IMR-90 (cell line): ENCODE results near the gene USP20. TPM values are rescaled to one million over a fixed set of nuclear protein-coding genes. Genes with fewer than 3 reads are reported as not detected.

Experiments
- ATAC-seq: fragments of 200-7000 bp; cut with Tn5 transposase; 2 replicates; pipeline ENCODE4 v1.9.1; 2020; ENCODE audit warnings: low read depth, mild to moderate bottlenecking, moderate library complexity
- BruUV-seq: library from RNA; stranded (reverse); fragments of 400-500 nt; replicated peaks from 2 replicates; lab custom pipeline; 2021; lab: Mats Ljungman, UMichigan
- CTCF ChIA-PET: fragments of 300-600 bp; formaldehyde crosslinking; extraction: SDS; loops from one replicate; lab custom pipeline; 2021; ENCODE audit warnings: antibody characterized with exemption; lab: Yijun Ruan, JAX
- POLR2A ChIA-PET: fragments of 300-600 bp; sonication (Branson Sonifier 250); formaldehyde crosslinking; loops from one replicate; lab custom pipeline; 2022; ENCODE audit warnings: antibody characterized with exemption; ENCODE audit not compliant: unreplicated experiment; lab: Charles Lee
- DNase-seq: peaks from one replicate; pipeline ENCODE4 v3.0.0; 2013
- H2AFZ ChIP-seq: replicated peaks from 2 replicates; pipeline ENCODE3; 2013; ENCODE audit warnings: low read length, mild to moderate bottlenecking; ENCODE audit not compliant: poor library complexity
- H2AK5ac ChIP-seq: 2 replicates; pipeline ENCODE4 v1.6.1; 2013; ENCODE audit warnings: low read depth, low read length, inconsistent platforms
- H2AK9ac ChIP-seq: replicated peaks from 2 replicates; pipeline ENCODE3; 2013; ENCODE audit warnings: mild to moderate bottlenecking, low read depth, low read length, moderate library complexity; ENCODE audit not compliant: poor library complexity
- H2BK120ac ChIP-seq: 2 replicates; pipeline ENCODE4 v1.6.1; 2013; ENCODE audit warnings: low read depth, low read length, inconsistent platforms
- H2BK15ac ChIP-seq: 3 replicates; pipeline ENCODE4 v1.6.1; 2013; ENCODE audit warnings: low read depth, low read length, inconsistent platforms
- H2BK20ac ChIP-seq: 2 replicates; pipeline ENCODE4 v1.6.1; 2013; ENCODE audit warnings: low read depth, mild to moderate bottlenecking, inconsistent platforms, low read length, moderate library complexity
- H2BK5ac ChIP-seq: 2 replicates; pipeline ENCODE4 v1.6.1; 2013; ENCODE audit warnings: mild to moderate bottlenecking, low read depth, low read length, inconsistent platforms; ENCODE audit not compliant: poor library complexity, severe bottlenecking
- H3K14ac ChIP-seq: replicated peaks from 2 replicates; pipeline ENCODE4 v1.6.1; 2013; ENCODE audit warnings: low read depth, low read length, inconsistent platforms
- H3K18ac ChIP-seq: 2 replicates; pipeline ENCODE4 v1.6.1; 2013; ENCODE audit warnings: low read depth, low read length, control low read depth
- H3K23ac ChIP-seq: 2 replicates; pipeline ENCODE4 v1.6.1; 2013; ENCODE audit warnings: low read depth, low read length, inconsistent platforms
- H3K27ac ChIP-seq: 2 replicates; pipeline ENCODE4 v1.5.1; 2013; ENCODE audit warnings: mild to moderate bottlenecking, control low read depth, low read length; ENCODE audit not compliant: insufficient read depth
- H3K27me3 ChIP-seq: 2 replicates; pipeline ENCODE4 v1.6.1; 2013; ENCODE audit warnings: low read length; ENCODE audit not compliant: control insufficient read depth, insufficient read depth
- H3K36me3 ChIP-seq: 2 replicates; pipeline ENCODE4 v1.6.1; 2013; ENCODE audit warnings: low read length, mixed read lengths; ENCODE audit not compliant: control insufficient read depth, insufficient read depth
- H3K4ac ChIP-seq: 2 replicates; pipeline ENCODE4 v1.6.1; 2013; ENCODE audit warnings: low read depth, low read length, inconsistent platforms
- H3K4me1 ChIP-seq: 2 replicates; pipeline ENCODE4 v1.6.1; 2013; ENCODE audit warnings: low read length, mixed read lengths; ENCODE audit not compliant: control insufficient read depth, insufficient read depth
- H3K4me2 ChIP-seq: 2 replicates; pipeline ENCODE4 v1.6.1; 2013; ENCODE audit warnings: low read depth, mild to moderate bottlenecking, control low read depth, low read length, moderate library complexity
- H3K4me3 ChIP-seq: 2 replicates; pipeline ENCODE4 v1.5.1; 2013; ENCODE audit warnings: low read depth, mild to moderate bottlenecking, control low read depth, low read length, moderate library complexity; ENCODE audit not compliant: insufficient read depth
- H3K56ac ChIP-seq: 2 replicates; pipeline ENCODE4 v1.6.1; 2013; ENCODE audit warnings: low read length, inconsistent platforms; ENCODE audit not compliant: insufficient read depth; ENCODE audit errors: extremely low read depth
- H3K79me1 ChIP-seq, 2 experiments: 2 replicates each; pipeline ENCODE4 v1.6.1; 2013; ENCODE audit warnings: low read length in 2 of 2, inconsistent platforms in 1 of 2, low read depth in 1 of 2
- H3K9ac ChIP-seq: 2 replicates; pipeline ENCODE4 v1.6.1; 2013; ENCODE audit warnings: low read depth, low read length, control low read depth
- H3K9me1 ChIP-seq: 2 replicates; pipeline ENCODE4 v1.6.1; 2013; ENCODE audit warnings: low read length, inconsistent platforms; ENCODE audit not compliant: insufficient read depth
- H3K9me3 ChIP-seq: 2 replicates; pipeline ENCODE4 v1.6.1; 2013; ENCODE audit warnings: low read length; ENCODE audit not compliant: control insufficient read depth, insufficient read depth
- H4K20me1 ChIP-seq: 2 replicates; pipeline ENCODE4 v1.6.1; 2013; ENCODE audit warnings: low read length, inconsistent platforms; ENCODE audit not compliant: insufficient read depth
- H4K5ac ChIP-seq: 2 replicates; pipeline ENCODE4 v1.6.1; 2013; ENCODE audit warnings: mild to moderate bottlenecking, low read depth, low read length, control low read depth
- H4K8ac ChIP-seq, 2 experiments: 2 replicates each; pipeline ENCODE4 v1.6.1; 2013; ENCODE audit warnings: low read depth in 2 of 2, low read length in 2 of 2, control low read depth in 1 of 2, inconsistent platforms in 1 of 2
- H4K91ac ChIP-seq: 2 replicates; pipeline ENCODE4 v1.6.1; 2013; ENCODE audit warnings: low read depth, low read length, inconsistent platforms; ENCODE audit not compliant: insufficient read depth
- BHLHE40 ChIP-seq: fragments of 150-350 bp; IDR thresholded peaks from 2 replicates; pipeline ENCODE4 v1.6.1; 2016; ENCODE audit warnings: mild to moderate bottlenecking, low read depth, low read length
- CEBPB ChIP-seq: IDR thresholded peaks from 2 replicates; pipeline ENCODE4 v1.6.1; 2012; ENCODE audit warnings: low read depth, low read length, improper control_type of control experiment
- MAZ ChIP-seq: IDR thresholded peaks from 2 replicates; pipeline ENCODE4 v1.6.1; 2012; ENCODE audit warnings: low read depth, mild to moderate bottlenecking, low read length, improper control_type of control experiment, moderate library complexity, borderline replicate concordance
- POLR2A ChIP-seq: IDR thresholded peaks from 2 replicates; pipeline ENCODE4 v1.6.1; 2012; ENCODE audit warnings: mild to moderate bottlenecking, low read depth, low read length
- WGBS, 2 experiments: methylation state at CpG; one replicate each; pipeline versions ENCODE4 v1.1.5 to v1.1.7; 2013; ENCODE audit warnings: missing lambda C conversion rate in 2 of 2; ENCODE audit not compliant: insufficient read length in 1 of 2; ENCODE audit errors: extremely low coverage in 2 of 2; 5-methylcytosine and 5-hydroxymethylcytosine counted together
- dilution Hi-C: fragments of 300-500 bp; cut with HindIII; formaldehyde crosslinking; loops from one replicate; pipeline ENCODE4 v1.14.3; 2018; ENCODE audit warnings: low sequenced_read_pairs; ENCODE audit not compliant: unreplicated experiment
- in situ Hi-C: fragments of 300-500 bp; cut with MboI; formaldehyde crosslinking; loops from 3 replicates; pipeline ENCODE4 v1.14.3; 2019; ENCODE audit warnings: low sequenced_read_pairs, inconsistent platforms, mixed read lengths
- intact Hi-C: fragments of 100-400 bp; cut with micrococcal nuclease; formaldehyde crosslinking; loops from 2 replicates; pipeline ENCODE4 v1.10.0; 2022
- polyA plus RNA-seq, 3 experiments: library from polyadenylated mRNA; depleted of rRNA; stranded (reverse); fragments of >200 nt; gene quantifications; 2 replicates each; pipeline ENCODE4 v1.2.3, GENCODE V29; 2012; ENCODE audit warnings: low replicate concordance in 1 of 3
- total RNA-seq: library from RNA; depleted of rRNA; stranded (reverse); fragments of >200 nt; gene quantifications from 2 replicates; pipeline ENCODE4 v1.2.3, GENCODE V29; 2012

Gene USP20
- total and polyA plus RNA-seq, 2 of the 4 experiments (the other 2 are of a cell fraction), result 3.8 to 21.6 TPM

- no peak for TF ChIP-seq MAZ
- no peak for TF ChIP-seq CEBPB
- TF ChIP-seq POLR2A, result no peak
Observed at GRCh38 chr9:129902740-129903134, 67.5 kb downstream of the USP20 start (continued).

DNA sequence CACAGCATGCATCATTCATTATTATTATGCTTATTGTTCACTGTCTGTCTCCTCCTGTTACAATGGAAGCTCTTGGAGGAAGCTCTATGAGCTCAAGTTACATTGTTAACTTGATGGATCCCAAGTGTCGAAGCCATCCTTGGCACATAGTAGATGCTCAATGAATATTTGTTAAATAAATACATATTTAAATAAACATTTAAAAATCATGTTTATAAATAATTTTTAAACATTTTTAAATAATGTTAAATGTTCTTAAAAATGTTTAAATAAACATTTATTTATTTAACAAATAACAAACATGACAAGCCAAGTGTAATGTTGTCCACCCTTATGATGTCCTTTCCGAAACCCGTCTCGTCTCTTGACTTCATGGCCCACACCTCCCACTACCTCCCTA is 69.5 kb downstream of the USP20 start:
- no peak for TF ChIP-seq BHLHE40
- no peak for TF ChIP-seq MAZ
- DNase-seq, result no peak
- dilution Hi-C loops (no loop called here), in situ Hi-C loops (no loop called here), intact Hi-C loops (no loop called here)
- no peak overlapping the region for H3K14ac ChIP-seq
- no peak overlapping the region for H4K5ac ChIP-seq
- no peak overlapping the region for H2AK9ac ChIP-seq
- H2AK5ac ChIP-seq, result no peak overlapping the region
- H3K27me3 ChIP-seq, result no peaks in the 10 kb centered on the region
- H3K4me1 ChIP-seq, result no peaks in the 10 kb centered on the region
- WGBS, 2 experiments, result no CpG with 5 or more reads among the region's 4 CpGs
- ChIA-PET POLR2A (no interaction called here), CTCF (no interaction called here)
- H2AFZ ChIP-seq, result no peak overlapping the region
- H3K36me3 ChIP-seq, result peaks cover 27% of the 10 kb centered on the region
- peaks cover 6% of the 10 kb centered on the region; the same call in 1 of the 2 replicates for H3K9me1 ChIP-seq
- H4K8ac ChIP-seq, result no peak overlapping the region
- H3K9me3 ChIP-seq, result no peaks in the 10 kb centered on the region
- H3K56ac ChIP-seq, result no peak overlapping the region
- H3K18ac ChIP-seq, result no peak overlapping the region
- H2BK120ac ChIP-seq, result no peak overlapping the region
- H3K4ac ChIP-seq, result no peak overlapping the region
- no peaks in the 10 kb centered on the region for H4K20me1 ChIP-seq
- no peak overlapping the region for H4K91ac ChIP-seq
- H3K27ac ChIP-seq, result no peak overlapping the region
- no peak overlapping the region for H3K4me2 ChIP-seq
- BruUV-seq, result no TSS peak
- H3K9ac ChIP-seq, result no peak overlapping the region
- no peak overlapping the region for H3K23ac ChIP-seq
- ATAC-seq, result no peak
- no peak overlapping the region for H3K4me3 ChIP-seq
- H3K79me1 ChIP-seq, result no peaks in the 10 kb centered on the region
- no peak overlapping the region for H2BK5ac ChIP-seq
- H2BK15ac ChIP-seq, result no peak overlapping the region
- H2BK20ac ChIP-seq, result no peak overlapping the region
